H9 (cell line): ENCODE measurements around the gene TREML1. TPM values are rescaled to one million over a fixed set of nuclear protein-coding genes. Genes with fewer than 3 reads are reported as not detected.

ENCODE experiments used
- DNase-seq: peaks from one replicate; pipeline ENCODE4 v3.0.0-alpha.2; 2017
- H2AFZ ChIP-seq: one replicate; pipeline ENCODE4 v1.6.1; 2013; ENCODE audit warnings: mild to moderate bottlenecking, low read length, control low read depth, moderate library complexity
- H2AK5ac ChIP-seq: 2 replicates; pipeline ENCODE4 v1.6.1; 2013; ENCODE audit warnings: low read length, control low read depth, mixed read lengths; ENCODE audit not compliant: insufficient read length
- H2BK120ac ChIP-seq: one replicate; pipeline ENCODE4 v1.6.1; 2013; ENCODE audit warnings: low read depth, mild to moderate bottlenecking, low read length, control low read depth, inconsistent platforms; ENCODE audit not compliant: poor library complexity, severe bottlenecking
- H2BK12ac ChIP-seq: 2 replicates; pipeline ENCODE4 v1.6.1; 2013; ENCODE audit warnings: low read length, control low read depth, mixed read lengths, low read depth; ENCODE audit not compliant: insufficient read length
- H2BK15ac ChIP-seq: 2 replicates; pipeline ENCODE4 v1.6.1; 2013; ENCODE audit warnings: low read depth, low read length, control low read depth
- H2BK20ac ChIP-seq: one replicate; pipeline ENCODE4 v1.6.1; 2013; ENCODE audit warnings: low read depth, mild to moderate bottlenecking, low read length, control low read depth, inconsistent platforms; ENCODE audit not compliant: poor library complexity, severe bottlenecking
- H2BK5ac ChIP-seq: 2 replicates; pipeline ENCODE4 v1.6.1; 2013; ENCODE audit warnings: low read length, control low read depth, mixed read lengths; ENCODE audit not compliant: insufficient read length
- H3K14ac ChIP-seq: 2 replicates; pipeline ENCODE4 v1.6.1; 2013; ENCODE audit warnings: low read length, control low read depth; ENCODE audit not compliant: insufficient read depth
- H3K18ac ChIP-seq: 2 replicates; pipeline ENCODE4 v1.6.1; 2013; ENCODE audit warnings: low read depth, mild to moderate bottlenecking, mixed read lengths, low read length, control low read depth; ENCODE audit not compliant: insufficient read length
- H3K23ac ChIP-seq: 2 replicates; pipeline ENCODE4 v1.6.1; 2013; ENCODE audit warnings: low read length, control low read depth, mixed read lengths, low read depth; ENCODE audit not compliant: insufficient read length
- H3K23me2 ChIP-seq: 2 replicates; pipeline ENCODE4 v1.6.1; 2013; ENCODE audit warnings: low read depth, mild to moderate bottlenecking, mixed read lengths, low read length, control low read depth; ENCODE audit not compliant: insufficient read length, poor library complexity, severe bottlenecking
- H3K27ac ChIP-seq: 2 replicates; pipeline ENCODE4 v1.5.1; 2013; ENCODE audit warnings: low read length, control low read depth, mixed read lengths, low read depth; ENCODE audit not compliant: insufficient read length
- H3K27me3 ChIP-seq: 2 replicates; pipeline ENCODE4 v1.6.1; 2013; ENCODE audit warnings: low read length, control low read depth, inconsistent platforms; ENCODE audit not compliant: insufficient read depth
- H3K4ac ChIP-seq: 2 replicates; pipeline ENCODE4 v1.6.1; 2013; ENCODE audit warnings: low read depth, mild to moderate bottlenecking, control low read depth, inconsistent platforms, low read length, moderate library complexity
- H3K4me1 ChIP-seq: 2 replicates; pipeline ENCODE4 v1.6.1; 2013; ENCODE audit warnings: low read length, control low read depth, inconsistent platforms; ENCODE audit not compliant: insufficient read depth
- H3K4me2 ChIP-seq: 2 replicates; pipeline ENCODE4 v1.6.1; 2013; ENCODE audit warnings: low read length, control low read depth, mixed read lengths; ENCODE audit not compliant: insufficient read length, insufficient read depth
- H3K56ac ChIP-seq: 2 replicates; pipeline ENCODE4 v1.6.1; 2013; ENCODE audit warnings: low read depth, mild to moderate bottlenecking, mixed read lengths, low read length, control low read depth; ENCODE audit not compliant: insufficient read length
- H3K79me1 ChIP-seq: 2 replicates; pipeline ENCODE4 v1.6.1; 2013; ENCODE audit warnings: low read depth, mild to moderate bottlenecking, moderate library complexity, low read length, control low read depth, inconsistent platforms; ENCODE audit not compliant: insufficient read depth, poor library complexity, severe bottlenecking
- H3K79me2 ChIP-seq: 2 replicates; pipeline ENCODE4 v1.6.1; 2013; ENCODE audit warnings: low read length, control low read depth, inconsistent platforms; ENCODE audit not compliant: insufficient read depth
- H3K9ac ChIP-seq: 2 replicates; pipeline ENCODE4 v1.6.1; 2013; ENCODE audit warnings: low read length, control low read depth, mixed read lengths; ENCODE audit not compliant: insufficient read length; ENCODE audit errors: extremely low read depth
- H3K9me3 ChIP-seq: one replicate; pipeline ENCODE4 v1.6.1; 2013; ENCODE audit warnings: low read depth, low read length, inconsistent platforms; ENCODE audit not compliant: control insufficient read depth
- H3T11ph ChIP-seq: one replicate; pipeline ENCODE4 v1.6.1; 2013; ENCODE audit warnings: mild to moderate bottlenecking, low read length, control low read depth, inconsistent platforms
- H4K20me1 ChIP-seq: one replicate; pipeline ENCODE4 v1.6.1; 2013; ENCODE audit not compliant: control insufficient read depth, insufficient read length, insufficient read depth
- H4K5ac ChIP-seq: 2 replicates; pipeline ENCODE4 v1.6.1; 2013; ENCODE audit warnings: low read depth, mild to moderate bottlenecking, mixed read lengths, low read length, control low read depth; ENCODE audit not compliant: insufficient read length
- H4K8ac ChIP-seq: replicated peaks from 2 replicates; pipeline ENCODE4 v1.6.1; 2013; ENCODE audit warnings: low read length, control low read depth, mixed read lengths, low read depth; ENCODE audit not compliant: insufficient read length
- H4K91ac ChIP-seq: 2 replicates; pipeline ENCODE4 v1.6.1; 2013; ENCODE audit warnings: low read depth, mild to moderate bottlenecking, moderate library complexity, mixed read lengths, low read length, control low read depth; ENCODE audit not compliant: insufficient read length
- H3K27ac Mint-ChIP-seq, 3 experiments: 2 replicates in 2 of 3; 3 replicates in 1 of 3; pipeline ENCODE4 v1.8.0; 2020 to 2021; ENCODE audit warnings: mixed read lengths in 3 of 3, mild to moderate bottlenecking in 1 of 3, moderate library complexity in 1 of 3
- H3K27me3 Mint-ChIP-seq: 2 replicates; pipeline ENCODE4 v1.8.0; 2021; ENCODE audit warnings: low read depth, mild to moderate bottlenecking, moderate library complexity, mixed read lengths
- H3K36me3 Mint-ChIP-seq, 3 experiments: 2 replicates in 2 of 3; 3 replicates in 1 of 3; pipeline ENCODE4 v1.8.0; 2020 to 2021; ENCODE audit warnings: low read depth in 3 of 3, mixed read lengths in 3 of 3; ENCODE audit not compliant: insufficient read depth in 1 of 3
- H3K4me1 Mint-ChIP-seq, 2 experiments: 2 replicates each; pipeline ENCODE4 v1.8.0; 2020; ENCODE audit warnings: mixed read lengths in 2 of 2
- H3K4me3 Mint-ChIP-seq, 2 experiments: 2 replicates in 1 of 2; 3 replicates in 1 of 2; pipeline ENCODE4 v1.8.0; 2020 to 2021; ENCODE audit warnings: mild to moderate bottlenecking in 2 of 2, mixed read lengths in 2 of 2, moderate library complexity in 1 of 2
- H3K9me3 Mint-ChIP-seq, 2 experiments: 2 replicates in 1 of 2; 3 replicates in 1 of 2; pipeline ENCODE4 v1.8.0; 2020; ENCODE audit warnings: mild to moderate bottlenecking in 2 of 2, mixed read lengths in 2 of 2, moderate library complexity in 1 of 2
- WGBS: extraction: QIAGEN DNeasy Blood & Tissue Kit; methylation state at CpG from one replicate; pipeline ENCODE4 v1.1.7; 2013; ENCODE audit warnings: missing lambda C conversion rate, low lambda C conversion rate, mixed read lengths; ENCODE audit not compliant: insufficient read length; ENCODE audit errors: extremely low coverage; 5-methylcytosine and 5-hydroxymethylcytosine counted together
- total RNA-seq: library from RNA; stranded (reverse); gene quantifications from 2 replicates; pipeline ENCODE4 v1.2.1, GENCODE V29; 2021
- TF ChIP-seq, protein P1 (sequence below): fragments of 200-600 bp; sonication (generic); conservative IDR thresholded peaks from 3 replicates; pipeline ENCODE4 v1.8.0; 2021; ENCODE audit warnings: antibody characterized with exemption, mild to moderate bottlenecking

The TREML1 gene
- total RNA-seq, 1 experiment from 2014 or later: not detected

DNA sequence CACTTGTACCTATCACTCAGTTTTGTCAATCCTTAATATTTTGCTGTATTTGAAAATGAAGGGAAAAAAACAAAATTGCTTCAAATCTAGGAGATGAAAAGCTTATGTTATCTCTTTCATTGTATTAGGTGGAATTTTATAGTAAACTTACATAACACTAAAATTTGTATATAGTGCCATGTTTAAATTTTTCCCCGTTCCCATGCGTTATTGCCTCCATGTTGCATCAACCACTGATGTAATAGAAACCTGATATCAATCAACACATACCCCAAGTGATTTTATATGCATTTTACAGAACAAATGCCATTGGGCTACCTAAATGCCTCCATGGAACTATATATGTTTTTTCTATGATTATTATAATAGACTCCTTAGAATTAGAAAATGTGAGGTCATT is 23.5 kb upstream of the TREML1 start:
- H3K23me2 ChIP-seq: no peaks in the 10 kb centered on the region
- no peak overlapping the region for H3K18ac ChIP-seq
- Mint-ChIP-seq H3K36me3 (peaks cover 0 to 8% (median 2%) of the 10 kb centered on the region in 3 experiments; a peak in 3 of 7 replicates), H3K27me3 (peaks cover 8% of the 10 kb centered on the region), H3K9me3 (peaks cover 6 to 9% of the 10 kb centered on the region in 2 experiments; a peak in 4 of 5 replicates), H3K4me3 (no peak overlapping the region), H3K4me1 (peaks cover 9 to 14% of the 10 kb centered on the region in 2 experiments), H3K27ac (no peak overlapping the region)
- no peaks in the 10 kb centered on the region for H3K79me2 ChIP-seq
- no peak overlapping the region for H2BK120ac ChIP-seq
- H3K56ac ChIP-seq: no peak overlapping the region
- no peaks in the 10 kb centered on the region for H3K9me3 ChIP-seq
- H3K4ac ChIP-seq: no peak overlapping the region
- H4K91ac ChIP-seq: no peak overlapping the region
- H2AK5ac ChIP-seq: no peak overlapping the region
- no peaks in the 10 kb centered on the region for H3K4me1 ChIP-seq
- H3K79me1 ChIP-seq: no peaks in the 10 kb centered on the region
- H3K4me2 ChIP-seq: no peak overlapping the region
- H4K5ac ChIP-seq: no peak overlapping the region
- H3K9ac ChIP-seq: no peak overlapping the region
- no peak overlapping the region for H2AFZ ChIP-seq
- no peak overlapping the region for H2BK20ac ChIP-seq
- no peak for DNase-seq
- H4K20me1 ChIP-seq: no peaks in the 10 kb centered on the region
- H2BK15ac ChIP-seq: no peak overlapping the region
- no CpG with 5 or more reads among the region's 2 CpGs for WGBS
- no peak overlapping the region for H3T11ph ChIP-seq
- TF ChIP-seq, protein P1, sequence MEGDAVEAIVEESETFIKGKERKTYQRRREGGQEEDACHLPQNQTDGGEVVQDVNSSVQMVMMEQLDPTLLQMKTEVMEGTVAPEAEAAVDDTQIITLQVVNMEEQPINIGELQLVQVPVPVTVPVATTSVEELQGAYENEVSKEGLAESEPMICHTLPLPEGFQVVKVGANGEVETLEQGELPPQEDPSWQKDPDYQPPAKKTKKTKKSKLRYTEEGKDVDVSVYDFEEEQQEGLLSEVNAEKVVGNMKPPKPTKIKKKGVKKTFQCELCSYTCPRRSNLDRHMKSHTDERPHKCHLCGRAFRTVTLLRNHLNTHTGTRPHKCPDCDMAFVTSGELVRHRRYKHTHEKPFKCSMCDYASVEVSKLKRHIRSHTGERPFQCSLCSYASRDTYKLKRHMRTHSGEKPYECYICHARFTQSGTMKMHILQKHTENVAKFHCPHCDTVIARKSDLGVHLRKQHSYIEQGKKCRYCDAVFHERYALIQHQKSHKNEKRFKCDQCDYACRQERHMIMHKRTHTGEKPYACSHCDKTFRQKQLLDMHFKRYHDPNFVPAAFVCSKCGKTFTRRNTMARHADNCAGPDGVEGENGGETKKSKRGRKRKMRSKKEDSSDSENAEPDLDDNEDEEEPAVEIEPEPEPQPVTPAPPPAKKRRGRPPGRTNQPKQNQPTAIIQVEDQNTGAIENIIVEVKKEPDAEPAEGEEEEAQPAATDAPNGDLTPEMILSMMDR: no peak
- no peak overlapping the region for H3K27ac ChIP-seq
- H4K8ac ChIP-seq: no peak overlapping the region
- H3K23ac ChIP-seq: no peak overlapping the region
- H2BK12ac ChIP-seq: no peak overlapping the region
- no peak overlapping the region for H3K14ac ChIP-seq
- H3K27me3 ChIP-seq: no peaks in the 10 kb centered on the region
- no peak overlapping the region for H2BK5ac ChIP-seq
